CD14-positive monocyte (primary cell): ENCODE results near the gene SLC17A4. TPM values are rescaled to one million over a fixed set of nuclear protein-coding genes. Genes with fewer than 3 reads are reported as not detected.

Experiments used
- DNase-seq, 3 donors: peaks; one replicate each; pipeline ENCODE4 v3.0.0-alpha.2; 2011 to 2022
- H2AFZ ChIP-seq: 2 replicates; pipeline ENCODE4 v1.6.0; 2012; ENCODE audit warnings: mild to moderate bottlenecking, low read depth, low read length, inconsistent platforms; ENCODE audit not compliant: insufficient read depth, poor library complexity, severe bottlenecking
- H3K27ac ChIP-seq, 2 donors: 1 replicate in 1 of 2; 2 replicates in 1 of 2; pipeline ENCODE4 v1.5.1; 2012 to 2013; ENCODE audit warnings: low read length in 2 of 2, control low read depth in 1 of 2, inconsistent platforms in 1 of 2, low read depth in 1 of 2, mild to moderate bottlenecking in 1 of 2
- H3K27me3 ChIP-seq, 2 donors: one replicate each; pipeline versions ENCODE4 v1.6.0 to v1.6.1; 2011 to 2013; ENCODE audit warnings: low read length in 2 of 2; ENCODE audit not compliant: control insufficient read depth in 2 of 2, insufficient read depth in 2 of 2
- H3K36me3 ChIP-seq, 2 donors: replicated peaks in 1 of 2; 1 replicate in 1 of 2; 2 replicates in 1 of 2; pipeline versions ENCODE4 v1.5.1 to v1.6.1; 2012 to 2013; ENCODE audit warnings: low read length in 2 of 2, control low read depth in 1 of 2, inconsistent platforms in 1 of 2, mild to moderate bottlenecking in 1 of 2; ENCODE audit not compliant: insufficient read depth in 2 of 2, control insufficient read depth in 1 of 2
- H3K4me1 ChIP-seq, 2 donors: 1 replicate in 1 of 2; 2 replicates in 1 of 2; pipeline versions ENCODE4 v1.5.1 to v1.6.1; 2012 to 2013; ENCODE audit warnings: low read length in 2 of 2, control low read depth in 1 of 2, inconsistent platforms in 1 of 2, mild to moderate bottlenecking in 1 of 2, moderate library complexity in 1 of 2; ENCODE audit not compliant: insufficient read depth in 2 of 2, control insufficient read depth in 1 of 2
- H3K4me2 ChIP-seq: replicated peaks from 2 replicates; pipeline ENCODE3; 2012; ENCODE audit warnings: low read length, moderate library complexity, mild to moderate bottlenecking; ENCODE audit not compliant: poor library complexity, severe bottlenecking; ENCODE audit errors: extremely low read depth
- H3K4me3 ChIP-seq, 3 experiments: fragments of 200-600 bp in 1 of 3; sonication (generic) in 1 of 3; replicated peaks in 1 of 3; 1 replicate in 2 of 3; 2 replicates in 1 of 3; pipeline ENCODE4 v1.5.1; 2011 to 2013; ENCODE audit warnings: low read length in 3 of 3, mild to moderate bottlenecking in 3 of 3, control low read depth in 2 of 3, low read depth in 2 of 3, inconsistent platforms in 1 of 3, moderate library complexity in 1 of 3
- H3K79me2 ChIP-seq: 2 replicates; pipeline ENCODE4 v1.6.0; 2012; ENCODE audit warnings: mild to moderate bottlenecking, control low read depth, inconsistent platforms, low read length, moderate library complexity; ENCODE audit not compliant: insufficient read depth
- H3K9ac ChIP-seq: 2 replicates; pipeline ENCODE4 v1.6.0; 2017; ENCODE audit warnings: low read length, mild to moderate bottlenecking; ENCODE audit not compliant: insufficient read depth, poor library complexity, severe bottlenecking
- H3K9me3 ChIP-seq, 2 donors: replicated peaks in 1 of 2; 1 replicate in 1 of 2; 2 replicates in 1 of 2; pipeline versions ENCODE4 v1.5.1 to v1.6.1; 2012 to 2013; ENCODE audit warnings: low read length in 2 of 2, control low read depth in 1 of 2; ENCODE audit not compliant: control insufficient read depth in 1 of 2, insufficient read depth in 1 of 2
- H4K20me1 ChIP-seq: 2 replicates; pipeline ENCODE4 v1.6.0; 2012; ENCODE audit warnings: mild to moderate bottlenecking, low read length, control low read depth, moderate library complexity; ENCODE audit not compliant: insufficient read depth
- H3K27ac Mint-ChIP-seq, 7 donors: one replicate each; pipeline ENCODE4 v1.8.0; 2020; ENCODE audit warnings: mild to moderate bottlenecking in 7 of 7, mixed read lengths in 7 of 7, moderate library complexity in 6 of 7, inconsistent platforms in 2 of 7
- H3K27me3 Mint-ChIP-seq, 3 donors: one replicate each; pipeline ENCODE4 v1.8.0; 2021 to 2022; ENCODE audit warnings: low read depth in 3 of 3, mild to moderate bottlenecking in 3 of 3, mixed read lengths in 3 of 3, moderate library complexity in 3 of 3, inconsistent platforms in 1 of 3
- H3K36me3 Mint-ChIP-seq, 2 donors: one replicate each; pipeline ENCODE4 v1.8.0; 2020; ENCODE audit warnings: mixed read lengths in 2 of 2, inconsistent platforms in 1 of 2, mild to moderate bottlenecking in 1 of 2
- H3K4me1 Mint-ChIP-seq: one replicate; pipeline ENCODE4 v1.8.0; 2020; ENCODE audit warnings: mild to moderate bottlenecking, mixed read lengths
- H3K4me3 Mint-ChIP-seq, 2 donors: one replicate each; pipeline ENCODE4 v1.8.0; 2020; ENCODE audit warnings: mild to moderate bottlenecking in 2 of 2, mixed read lengths in 2 of 2, moderate library complexity in 1 of 2
- H3K9me3 Mint-ChIP-seq, 7 donors: one replicate each; pipeline ENCODE4 v1.8.0; 2020 to 2022; ENCODE audit warnings: mixed read lengths in 7 of 7, mild to moderate bottlenecking in 6 of 7, moderate library complexity in 6 of 7, inconsistent platforms in 2 of 7
- WGBS: methylation state at CpG from one replicate; pipeline ENCODE4 v1.1.5; 2013; ENCODE audit warnings: missing lambda C conversion rate; ENCODE audit not compliant: insufficient coverage; 5-methylcytosine and 5-hydroxymethylcytosine counted together
- intact Hi-C, 2 donors: fragments of 100-400 bp; cut with micrococcal nuclease; formaldehyde crosslinking; loops; one replicate each; pipeline versions ENCODE4 v1.15.0 to v1.15.1; 2023
- polyA plus RNA-seq, 3 donors: library from polyadenylated mRNA; depleted of rRNA in 1 of 3; unstranded in 2 of 3; stranded (reverse) in 1 of 3; fragments of 300-500 nt in 2 of 3; fragments of >200 nt in 1 of 3; fragmentation: Illumina TruSeq in 2 of 3; gene quantifications; 1 replicate in 2 of 3; 2 replicates in 1 of 3; pipeline ENCODE4 v1.2.3, GENCODE V29; 2012 to 2021
- TF ChIP-seq, protein P1 (sequence below): fragments of 200-600 bp; IDR thresholded peaks from one replicate; pipeline ENCODE4 v1.8.0; 2022; ENCODE audit warnings: antibody characterized with exemption, mild to moderate bottlenecking

The SLC17A4 gene
- polyA plus RNA-seq, 3 donors = not detected

DNA sequence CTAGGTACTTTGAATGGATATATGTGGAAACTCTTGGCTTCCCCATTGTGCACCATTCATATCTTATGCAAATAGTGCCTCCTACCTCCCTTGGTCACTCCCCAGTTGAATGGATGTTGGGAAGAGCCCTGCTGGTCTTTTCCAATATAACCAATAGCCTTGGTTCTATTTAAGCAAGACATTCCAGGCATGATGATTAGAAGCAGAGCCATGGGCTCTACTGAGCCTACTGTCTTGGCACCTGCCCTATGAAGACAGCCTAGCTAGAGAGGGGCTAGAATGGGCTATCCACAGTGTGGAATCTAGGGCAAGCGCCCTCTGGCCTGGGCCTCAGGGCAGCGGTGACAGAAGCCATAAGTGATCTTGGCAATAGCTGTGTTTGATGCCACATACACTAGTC, 61.7 kb downstream of the SLC17A4 start:
- Histone ChIP-seq H2AFZ (no peak overlapping the region), H3K79me2 (no peaks in the 10 kb centered on the region), H3K9ac (no peak overlapping the region), H4K20me1 (no peaks in the 10 kb centered on the region), H3K27me3 (no peaks in the 10 kb centered on the region), H3K9me3 (no peaks in the 10 kb centered on the region), H3K4me3 (no peak overlapping the region), H3K4me2 (no peak overlapping the region), H3K27ac (no peak overlapping the region), H3K4me1 (no peaks in the 10 kb centered on the region), H3K36me3 (no peaks in the 10 kb centered on the region)
- no peak for DNase-seq
- H3K9me3 Mint-ChIP-seq = peaks cover 0 to 5% (median 3%) of the 10 kb centered on the region in 7 donors
- intact Hi-C loops = no loop called here
- no peaks in the 10 kb centered on the region for H3K4me1 Mint-ChIP-seq
- peaks cover 1 to 4% (median 2%) of the 10 kb centered on the region in 3 donors for H3K27me3 Mint-ChIP-seq
- no peak overlapping the region for H3K27ac Mint-ChIP-seq
- TF ChIP-seq, protein P1, sequence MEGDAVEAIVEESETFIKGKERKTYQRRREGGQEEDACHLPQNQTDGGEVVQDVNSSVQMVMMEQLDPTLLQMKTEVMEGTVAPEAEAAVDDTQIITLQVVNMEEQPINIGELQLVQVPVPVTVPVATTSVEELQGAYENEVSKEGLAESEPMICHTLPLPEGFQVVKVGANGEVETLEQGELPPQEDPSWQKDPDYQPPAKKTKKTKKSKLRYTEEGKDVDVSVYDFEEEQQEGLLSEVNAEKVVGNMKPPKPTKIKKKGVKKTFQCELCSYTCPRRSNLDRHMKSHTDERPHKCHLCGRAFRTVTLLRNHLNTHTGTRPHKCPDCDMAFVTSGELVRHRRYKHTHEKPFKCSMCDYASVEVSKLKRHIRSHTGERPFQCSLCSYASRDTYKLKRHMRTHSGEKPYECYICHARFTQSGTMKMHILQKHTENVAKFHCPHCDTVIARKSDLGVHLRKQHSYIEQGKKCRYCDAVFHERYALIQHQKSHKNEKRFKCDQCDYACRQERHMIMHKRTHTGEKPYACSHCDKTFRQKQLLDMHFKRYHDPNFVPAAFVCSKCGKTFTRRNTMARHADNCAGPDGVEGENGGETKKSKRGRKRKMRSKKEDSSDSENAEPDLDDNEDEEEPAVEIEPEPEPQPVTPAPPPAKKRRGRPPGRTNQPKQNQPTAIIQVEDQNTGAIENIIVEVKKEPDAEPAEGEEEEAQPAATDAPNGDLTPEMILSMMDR = no peak
- no peak overlapping the region for H3K4me3 Mint-ChIP-seq
- 100% methylated on average over 2 of the region's 2 CpGs for WGBS
- H3K36me3 Mint-ChIP-seq = no peaks in the 10 kb centered on the region

DNA sequence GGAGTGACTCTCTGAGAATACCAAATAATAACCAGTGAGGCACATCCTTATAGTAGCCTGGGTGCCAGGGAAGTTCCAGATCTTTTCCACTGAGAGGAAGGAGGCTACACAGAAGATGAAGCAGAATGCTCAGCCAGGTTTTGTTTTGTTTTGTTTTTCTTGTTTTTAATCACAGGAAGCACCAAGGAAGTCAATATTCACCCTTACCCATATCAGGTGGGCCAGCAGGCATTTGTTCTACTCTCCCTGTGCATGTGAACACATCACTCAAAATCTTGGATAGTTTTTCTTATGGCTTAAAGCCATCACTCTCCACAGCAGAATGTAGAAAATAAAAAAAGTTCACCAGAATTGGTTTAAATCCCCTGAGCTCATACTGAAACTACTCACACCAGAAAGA, 66.8 kb downstream of the SLC17A4 start:
- Histone ChIP-seq H3K36me3 (no peaks in the 10 kb centered on the region), H3K4me1 (no peaks in the 10 kb centered on the region), H3K27ac (no peak overlapping the region), H3K27me3 (no peaks in the 10 kb centered on the region), H3K79me2 (no peaks in the 10 kb centered on the region), H3K9me3 (no peaks in the 10 kb centered on the region), H2AFZ (no peak overlapping the region), H3K4me2 (no peak overlapping the region), H3K9ac (no peak overlapping the region), H4K20me1 (no peaks in the 10 kb centered on the region), H3K4me3 (no peak overlapping the region)
- Mint-ChIP-seq H3K36me3 (no peaks in the 10 kb centered on the region), H3K9me3 (peaks cover 0 to 6% (median 3%) of the 10 kb centered on the region in 7 donors), H3K27me3 (peaks cover 0 to 2% (median 0%) of the 10 kb centered on the region in 3 donors), H3K4me1 (no peaks in the 10 kb centered on the region), H3K27ac (no peak overlapping the region), H3K4me3 (no peak overlapping the region)
- DNase-seq = no peak
- intact Hi-C loops = no loop called here
- TF ChIP-seq, protein P1 = no peak
